ENCODE results near the gene BAHCC1. TPM values are rescaled to one million over a fixed set of nuclear protein-coding genes. Genes with fewer than 3 reads are reported as not detected.

BAHCC1 gene
- total and polyA plus RNA-seq, 11 donors = 6.0 to 19.6 (median 8.9) TPM

DNA sequence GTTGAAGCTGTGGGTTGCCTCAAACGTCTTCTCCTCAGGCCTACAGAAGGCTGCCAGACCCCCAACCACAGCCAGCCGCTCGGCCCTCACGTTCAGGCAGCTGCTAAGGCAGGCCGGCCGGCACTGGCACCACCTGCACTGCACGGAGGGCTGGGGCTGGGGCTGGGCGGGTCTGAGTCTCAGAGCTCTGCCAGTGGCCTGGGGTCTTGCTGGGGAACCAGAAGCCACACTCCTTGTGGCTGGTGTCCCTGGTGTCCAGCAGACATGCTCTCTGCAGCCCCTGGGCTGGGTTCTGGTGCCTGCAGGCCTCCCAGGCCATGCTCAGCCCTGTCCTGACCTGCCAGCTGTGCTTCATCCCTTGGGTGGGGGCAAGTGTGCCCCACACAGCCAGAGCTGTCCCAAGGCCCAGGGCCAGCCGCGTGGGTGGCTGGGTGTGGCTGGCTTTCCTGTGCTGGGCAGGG lies 42.0 kb downstream of the BAHCC1 start:
- Histone ChIP-seq H3K27ac (peak overlapping the region in 9 of 12 donors; percentile 43 to 91 (median 71)), H3K9me3 (no peaks in the 10 kb centered on the region), H3K36me3 (peaks cover 0 to 6% (median 0%) of the 10 kb centered on the region in 9 donors), H3K27me3 (no peaks in the 10 kb centered on the region), H3K4me1 (peaks cover 0 to 49% (median 32%) of the 10 kb centered on the region in 12 donors), H3K4me3 (no peak overlapping the region)
- 52 to 82% (median 76%) methylated on average over 2 to 10 of the region's 10 CpGs for WGBS, 4 donors
- intact Hi-C loops (cut with DNase I) = loop anchor here in 3 of 10 donors (5.0 kb wide), 2 partner anchors 35 to 40 kb away; no protein-coding TSS in a partner anchor
- ATAC-seq (no peak), DNase-seq (no peak)
- TF ChIP-seq, protein P1, sequence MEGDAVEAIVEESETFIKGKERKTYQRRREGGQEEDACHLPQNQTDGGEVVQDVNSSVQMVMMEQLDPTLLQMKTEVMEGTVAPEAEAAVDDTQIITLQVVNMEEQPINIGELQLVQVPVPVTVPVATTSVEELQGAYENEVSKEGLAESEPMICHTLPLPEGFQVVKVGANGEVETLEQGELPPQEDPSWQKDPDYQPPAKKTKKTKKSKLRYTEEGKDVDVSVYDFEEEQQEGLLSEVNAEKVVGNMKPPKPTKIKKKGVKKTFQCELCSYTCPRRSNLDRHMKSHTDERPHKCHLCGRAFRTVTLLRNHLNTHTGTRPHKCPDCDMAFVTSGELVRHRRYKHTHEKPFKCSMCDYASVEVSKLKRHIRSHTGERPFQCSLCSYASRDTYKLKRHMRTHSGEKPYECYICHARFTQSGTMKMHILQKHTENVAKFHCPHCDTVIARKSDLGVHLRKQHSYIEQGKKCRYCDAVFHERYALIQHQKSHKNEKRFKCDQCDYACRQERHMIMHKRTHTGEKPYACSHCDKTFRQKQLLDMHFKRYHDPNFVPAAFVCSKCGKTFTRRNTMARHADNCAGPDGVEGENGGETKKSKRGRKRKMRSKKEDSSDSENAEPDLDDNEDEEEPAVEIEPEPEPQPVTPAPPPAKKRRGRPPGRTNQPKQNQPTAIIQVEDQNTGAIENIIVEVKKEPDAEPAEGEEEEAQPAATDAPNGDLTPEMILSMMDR (IDR thresholded peaks at IDR 0.05) = no peak
- no peak for TF ChIP-seq POLR2A (IDR thresholded peaks at IDR 0.05)

- no peak overlapping the region for H3K27ac ChIP-seq
- H3K9me3 ChIP-seq = no peaks in the 10 kb centered on the region
- H3K4me3 ChIP-seq = no peak overlapping the region
- peaks cover 0 to 45% (median 29%) of the 10 kb centered on the region in 12 donors for H3K4me1 ChIP-seq
- ATAC-seq = no peak
- intact Hi-C loops (cut with DNase I) = loop anchor here in 3 of 10 donors (5.0 kb wide), 2 partner anchors 34 to 39 kb away; no protein-coding TSS in a partner anchor
- WGBS, 4 donors = 90 to 94% (median 94%) methylated on average over 14 to 23 of the region's 23 CpGs
- H3K36me3 ChIP-seq = peaks cover 0 to 14% (median 0%) of the 10 kb centered on the region in 9 donors
- no peak for DNase-seq
- TF ChIP-seq POLR2A (IDR thresholded peaks at IDR 0.05) = no peak
- TF ChIP-seq, protein P1 (IDR thresholded peaks at IDR 0.05) = no peak
- H3K27me3 ChIP-seq = no peaks in the 10 kb centered on the region
Measured at GRCh38 chr17:81438007-81438659, 42.9 kb downstream of the BAHCC1 start.

DNA sequence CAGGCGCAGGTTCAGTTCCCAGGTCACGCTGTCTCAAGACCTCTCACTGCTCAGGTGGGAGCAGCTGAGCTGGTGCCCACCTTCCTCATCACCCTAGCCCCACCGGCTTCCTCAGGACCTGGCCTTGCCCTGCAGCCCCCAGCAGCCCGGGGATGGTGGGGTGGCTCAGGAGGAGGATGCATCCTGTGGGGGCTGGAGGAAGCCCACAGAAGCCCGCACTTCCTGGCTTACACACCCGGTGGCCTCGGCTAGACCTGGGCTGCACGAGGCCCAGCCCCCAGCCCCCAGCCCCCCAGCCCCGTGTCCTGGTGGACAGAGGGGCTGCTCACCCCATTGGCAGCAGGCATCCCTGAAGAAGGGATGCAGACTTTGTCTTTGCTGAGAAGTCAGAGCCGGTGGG lies 43.4 kb downstream of the BAHCC1 start:
- no peak overlapping the region for H3K27ac ChIP-seq
- ATAC-seq (no peak), DNase-seq (no peak)
- H3K4me3 ChIP-seq = no peak overlapping the region
- intact Hi-C loops (cut with DNase I) = loop anchor here in 3 of 10 donors (5.0 kb wide), 2 partner anchors 34 to 39 kb away; no protein-coding TSS in a partner anchor
- no peaks in the 10 kb centered on the region for H3K27me3 ChIP-seq
- TF ChIP-seq, protein P1 (IDR thresholded peaks at IDR 0.05) = no peak
- no peak for TF ChIP-seq POLR2A (IDR thresholded peaks at IDR 0.05)
- 58 to 73% (median 62%) methylated on average over 5 to 10 of the region's 10 CpGs for WGBS, 4 donors
- no peaks in the 10 kb centered on the region for H3K9me3 ChIP-seq
- H3K36me3 ChIP-seq = peaks cover 0 to 19% (median 0%) of the 10 kb centered on the region in 9 donors
- peaks cover 0 to 40% (median 27%) of the 10 kb centered on the region in 12 donors for H3K4me1 ChIP-seq

GRCh38 chr17:81440051-81440471 lies 44.8 kb downstream of the BAHCC1 start:
- Histone ChIP-seq H3K27ac (no peak overlapping the region), H3K4me3 (no peak overlapping the region), H3K36me3 (peaks cover 0 to 19% (median 0%) of the 10 kb centered on the region in 9 donors), H3K9me3 (no peaks in the 10 kb centered on the region), H3K27me3 (no peaks in the 10 kb centered on the region), H3K4me1 (peaks cover 0 to 26% (median 18%) of the 10 kb centered on the region in 12 donors)
- 93 to 97% (median 96%) methylated on average over 13 to 14 of the region's 14 CpGs for WGBS, 4 donors
- intact Hi-C loops (cut with DNase I) = no loop called here
- TF ChIP-seq POLR2A (IDR thresholded peaks at IDR 0.05) = no peak
- TF ChIP-seq, protein P1 (IDR thresholded peaks at IDR 0.05) = no peak
- no peak for ATAC-seq
- DNase-seq = no peak
